KBM-7 (cell line): ENCODE data around the gene NRARP.

Experiments
- DNase-seq: peaks from one replicate; pipeline ENCODE4 v3.0.0-alpha.2; 2015
- in situ Hi-C: fragments of 300-500 bp; cut with MboI; formaldehyde crosslinking; loops from 2 replicates; pipeline ENCODE4 v1.14.3; 2020; ENCODE audit warnings: low sequenced_read_pairs, low pct_unique_long_range_greater_than_20kb, mixed read lengths

NRARP gene

GRCh38 chr9:137281345-137282116, 20.5 kb downstream of the NRARP start:
- in situ Hi-C loops: no loop called here
- DNase-seq: no peak

GRCh38 chr9:137280474-137281344, 21.4 kb downstream of the NRARP start:
- DNase-seq: no peak
- in situ Hi-C loops: no loop called here

GRCh38 chr9:137279741-137280473, 22.2 kb downstream of the NRARP start:
- no peak for DNase-seq
- in situ Hi-C loops: no loop called here

- no peak for DNase-seq
- in situ Hi-C loops: no loop called here
Measured at GRCh38 chr9:137278721-137279711, 23.1 kb downstream of the NRARP start.

- no peak for DNase-seq
- in situ Hi-C loops: no loop called here
Measured at GRCh38 chr9:137278061-137278701, 23.9 kb downstream of the NRARP start.

GRCh38 chr9:137277329-137278041, 24.6 kb downstream of the NRARP start, which contains the start of gene TOR4A:
Gene TOR4A (plus strand): TSS chr9:137277726. CDS start chr9:137278690, 964 bp downstream.
- in situ Hi-C loops: no loop called here

GRCh38 chr9:137276473-137277328, 25.4 kb downstream of the NRARP start:
- in situ Hi-C loops: no loop called here
- peak; percentile 91 for DNase-seq

More at GRCh38 chr9:137277329-137278041, 24.6 kb downstream of the NRARP start, which contains the start of gene TOR4A:
- peak; percentile 85 for DNase-seq

GRCh38 chr9:137275588-137276472, 26.2 kb downstream of the NRARP start:
- DNase-seq: no peak
- in situ Hi-C loops: no loop called here

- no peak for DNase-seq
- in situ Hi-C loops: no loop called here
Measured at GRCh38 chr9:137275203-137275587, 26.9 kb downstream of the NRARP start.

- in situ Hi-C loops: no loop called here
- DNase-seq: no peak
Measured at GRCh38 chr9:137273611-137274320, 28.3 kb downstream of the NRARP start.

GRCh38 chr9:137273095-137273490, 29.0 kb downstream of the NRARP start:
- DNase-seq: no peak
- in situ Hi-C loops: no loop called here

- in situ Hi-C loops: no loop called here
- DNase-seq: no peak
Measured at GRCh38 chr9:137272241-137273094, 29.6 kb downstream of the NRARP start.

- in situ Hi-C loops: no loop called here
- no peak for DNase-seq
Measured at GRCh38 chr9:137271696-137272076, 30.4 kb downstream of the NRARP start.
